Limb (tissue), 2 donors: Measurements from ENCODE around the gene PAX2.

Experiments used
- DNase-seq, 2 donors: peaks; one replicate each; pipeline ENCODE4 v3.0.0-alpha.2; 2016; ENCODE audit errors: extremely low spot score in 2 of 2

The PAX2 gene

GRCh38 chr10:100814751-100815474 is 69.5 kb downstream of the PAX2 start:
- DNase-seq = peak in 1 of 2 donors; percentile 11

- DNase-seq = peak in 1 of 2 donors; percentile 9
Measured at GRCh38 chr10:100816671-100817070, 71.3 kb downstream of the PAX2 start.

- peak in 1 of 2 donors; percentile 7 for DNase-seq
Measured at GRCh38 chr10:100817268-100817839, 72.0 kb downstream of the PAX2 start.

- no peak for DNase-seq
Measured at GRCh38 chr10:100819424-100819823, 74.0 kb downstream of the PAX2 start.

- no peak for DNase-seq
Measured at GRCh38 chr10:100823194-100823593, 77.8 kb downstream of the PAX2 start.

GRCh38 chr10:100824886-100825285 is 79.5 kb downstream of the PAX2 start:
- DNase-seq = no peak

GRCh38 chr10:100825325-100825875 is 80.0 kb downstream of the PAX2 start:
- no peak for DNase-seq

GRCh38 chr10:100826031-100826651 is 80.8 kb downstream of the PAX2 start:
- DNase-seq = no peak

GRCh38 chr10:100826661-100826982 is 81.2 kb downstream of the PAX2 start:
- DNase-seq = no peak

GRCh38 chr10:100826983-100827818 is 81.8 kb downstream of the PAX2 start:
- peak in 1 of 2 donors; percentile 51 for DNase-seq

GRCh38 chr10:100827819-100828737 is 82.7 kb downstream of the PAX2 start:
- DNase-seq = peak in 1 of 2 donors; percentile 58

- DNase-seq = peak in 1 of 2 donors; percentile 52
Measured at GRCh38 chr10:100828738-100829096, 83.3 kb downstream of the PAX2 start.

- DNase-seq = no peak
Measured at GRCh38 chr10:100829097-100829870, 83.9 kb downstream of the PAX2 start.

- no peak for DNase-seq
Measured at GRCh38 chr10:100829933-100830727, 84.7 kb downstream of the PAX2 start.

GRCh38 chr10:100830728-100831111 is 85.3 kb downstream of the PAX2 start:
- no peak for DNase-seq

GRCh38 chr10:100831742-100832141 is 86.4 kb downstream of the PAX2 start:
- no peak for DNase-seq

- no peak for DNase-seq
Measured at GRCh38 chr10:100835810-100836209, 90.4 kb downstream of the PAX2 start.

GRCh38 chr10:100836891-100837290 is 91.5 kb downstream of the PAX2 start:
- DNase-seq = no peak

GRCh38 chr10:100837300-100837699 is 91.9 kb downstream of the PAX2 start:
- DNase-seq = no peak
